DND-41 (cell line): ENCODE results near the gene PACS1.

Experiments
- EZH2 ChIP-seq: IDR thresholded peaks from 3 replicates; pipeline ENCODE4 v1.6.1; 2012; ENCODE audit warnings: borderline replicate concordance, low read depth, mild to moderate bottlenecking, moderate library complexity, low read length, inconsistent platforms; ENCODE audit not compliant: severe bottlenecking
- TF ChIP-seq, protein P1 (sequence below): IDR thresholded peaks from 2 replicates; pipeline ENCODE4 v1.5.1; 2012; ENCODE audit warnings: borderline replicate concordance, low read length, moderate library complexity, mild to moderate bottlenecking; ENCODE audit not compliant: poor library complexity, severe bottlenecking; ENCODE audit errors: extremely low read depth

DNA sequence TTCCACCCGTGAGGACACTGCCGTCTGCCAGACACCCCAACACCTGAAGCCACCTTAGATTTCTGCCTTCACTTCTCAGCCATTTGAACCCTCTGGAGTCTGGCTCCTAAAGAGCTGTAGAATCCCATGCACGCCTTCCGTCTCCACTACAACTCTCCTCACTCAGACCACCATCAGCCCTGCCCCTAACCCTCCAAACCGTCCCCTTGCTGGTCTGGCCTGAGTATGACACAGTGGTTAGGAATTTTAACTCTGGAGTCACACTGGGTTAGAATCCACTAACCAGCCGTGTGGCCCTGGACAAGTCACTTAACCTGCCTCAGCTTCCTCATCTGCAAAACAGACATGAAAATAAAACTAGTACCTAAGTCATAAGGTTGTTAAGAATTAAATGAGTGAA, 210.9 kb downstream of the PACS1 start:
- TF ChIP-seq, protein P1, sequence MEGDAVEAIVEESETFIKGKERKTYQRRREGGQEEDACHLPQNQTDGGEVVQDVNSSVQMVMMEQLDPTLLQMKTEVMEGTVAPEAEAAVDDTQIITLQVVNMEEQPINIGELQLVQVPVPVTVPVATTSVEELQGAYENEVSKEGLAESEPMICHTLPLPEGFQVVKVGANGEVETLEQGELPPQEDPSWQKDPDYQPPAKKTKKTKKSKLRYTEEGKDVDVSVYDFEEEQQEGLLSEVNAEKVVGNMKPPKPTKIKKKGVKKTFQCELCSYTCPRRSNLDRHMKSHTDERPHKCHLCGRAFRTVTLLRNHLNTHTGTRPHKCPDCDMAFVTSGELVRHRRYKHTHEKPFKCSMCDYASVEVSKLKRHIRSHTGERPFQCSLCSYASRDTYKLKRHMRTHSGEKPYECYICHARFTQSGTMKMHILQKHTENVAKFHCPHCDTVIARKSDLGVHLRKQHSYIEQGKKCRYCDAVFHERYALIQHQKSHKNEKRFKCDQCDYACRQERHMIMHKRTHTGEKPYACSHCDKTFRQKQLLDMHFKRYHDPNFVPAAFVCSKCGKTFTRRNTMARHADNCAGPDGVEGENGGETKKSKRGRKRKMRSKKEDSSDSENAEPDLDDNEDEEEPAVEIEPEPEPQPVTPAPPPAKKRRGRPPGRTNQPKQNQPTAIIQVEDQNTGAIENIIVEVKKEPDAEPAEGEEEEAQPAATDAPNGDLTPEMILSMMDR, result no peak
- TF ChIP-seq EZH2, result no peak
